HG03432 (cell line): ENCODE measurements around the gene POU2F2.
A peak's percentile ranks its signal among the peaks of the same experiment; 100 is the strongest.

ENCODE experiments used
- ATAC-seq: cut with Tn5 transposase; IDR thresholded peaks from one replicate; pipeline ENCODE4 v1.9.1; 2021; ENCODE audit warnings: mild to moderate bottlenecking, moderate library complexity; ENCODE audit not compliant: unreplicated experiment

POU2F2 gene

DNA sequence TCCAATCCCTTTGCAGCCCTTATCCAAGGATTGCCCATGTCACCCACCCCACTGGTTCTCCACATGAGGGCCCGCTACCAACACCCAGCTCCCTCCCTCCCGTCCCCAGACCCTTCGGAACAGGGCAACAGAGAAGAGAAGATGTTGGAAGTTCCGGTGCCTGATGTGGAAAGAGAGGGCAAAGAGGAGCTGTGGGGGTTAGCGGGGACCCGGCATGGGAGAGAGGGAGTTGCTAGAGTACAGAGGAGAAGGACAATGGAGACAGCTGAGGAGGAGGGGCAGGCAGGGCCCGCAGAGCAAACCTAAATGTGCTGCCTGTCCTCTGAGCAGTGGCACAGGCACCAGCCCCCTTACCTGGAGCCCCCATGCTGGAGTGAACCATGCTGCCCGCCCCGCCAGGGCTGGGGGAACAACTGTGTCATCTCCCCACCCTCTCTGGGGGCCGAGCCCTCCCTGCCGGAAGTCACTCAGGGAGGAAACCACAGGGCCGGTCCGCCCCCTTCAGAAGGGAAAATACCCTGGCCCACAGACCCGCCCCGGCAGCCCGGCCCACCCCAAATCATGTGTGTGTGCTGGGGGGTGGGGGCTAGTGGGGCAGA, at the start of gene POU2F2:
POU2F2 (minus strand) TSS at position 417 of the 599 bp plus-strand sequence; CDS start at position 382, 35 bp downstream.
- ATAC-seq, result peak; percentile 39

DNA sequence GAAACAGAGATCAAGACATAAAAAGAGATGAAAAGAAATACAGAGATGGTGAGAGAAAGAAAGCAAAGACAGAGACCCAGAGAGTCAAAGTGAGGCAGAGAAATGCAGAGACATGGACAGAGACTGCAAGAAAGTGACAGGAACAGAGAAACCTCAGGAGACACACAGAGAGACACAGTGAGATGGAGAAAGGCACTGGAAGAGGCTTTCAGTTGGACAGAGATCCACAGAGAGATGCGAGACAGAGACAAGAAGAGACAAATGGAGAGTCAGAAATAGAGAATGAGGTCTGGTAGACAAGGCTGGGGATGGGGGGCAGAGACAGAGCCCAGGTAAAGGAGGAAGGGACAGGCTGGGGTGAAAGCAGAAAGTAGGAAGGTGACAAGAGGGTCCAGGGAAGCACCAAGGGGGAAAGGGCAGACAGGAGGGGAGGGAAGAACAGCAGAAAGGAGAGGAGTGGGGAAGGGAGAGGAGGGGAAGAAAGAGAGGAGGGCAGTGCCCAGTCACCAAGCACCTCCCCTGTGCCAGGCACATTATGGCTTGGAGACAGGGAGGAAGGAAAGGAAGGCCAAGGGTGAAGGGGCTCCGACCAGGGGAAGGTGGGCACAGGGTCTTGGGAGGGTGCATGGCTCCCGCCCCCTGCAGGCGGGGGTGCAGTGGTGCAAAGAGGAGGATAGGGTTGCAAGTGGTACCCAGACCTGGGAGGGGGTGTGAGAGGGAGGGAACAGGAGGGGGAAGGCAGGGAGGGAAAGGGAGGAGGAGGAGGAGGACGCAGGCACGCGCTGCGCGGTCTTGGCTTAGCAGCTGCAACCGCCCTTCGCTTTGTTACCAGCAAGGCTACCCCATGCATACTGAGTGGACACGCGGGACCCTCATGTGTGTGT, 46.8 kb upstream of the POU2F2 start:
- ATAC-seq, result no peak

DNA sequence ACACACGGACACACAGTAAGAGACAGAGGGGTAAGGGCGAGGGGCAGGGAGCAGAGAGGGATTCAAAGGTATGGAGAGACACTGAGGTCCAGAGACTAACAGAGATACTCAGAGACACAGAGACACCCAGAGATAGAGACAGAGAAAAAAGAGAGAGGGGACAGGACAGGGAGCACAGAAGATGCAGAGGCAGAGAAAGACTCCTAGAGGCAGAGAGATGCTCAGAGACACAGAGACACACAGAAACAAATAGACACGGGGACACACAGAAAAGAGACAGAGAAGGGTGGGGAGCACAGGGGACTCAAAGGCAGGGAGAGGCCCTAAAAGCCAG, 45.4 kb upstream of the POU2F2 start:
- ATAC-seq, result no peak

DNA sequence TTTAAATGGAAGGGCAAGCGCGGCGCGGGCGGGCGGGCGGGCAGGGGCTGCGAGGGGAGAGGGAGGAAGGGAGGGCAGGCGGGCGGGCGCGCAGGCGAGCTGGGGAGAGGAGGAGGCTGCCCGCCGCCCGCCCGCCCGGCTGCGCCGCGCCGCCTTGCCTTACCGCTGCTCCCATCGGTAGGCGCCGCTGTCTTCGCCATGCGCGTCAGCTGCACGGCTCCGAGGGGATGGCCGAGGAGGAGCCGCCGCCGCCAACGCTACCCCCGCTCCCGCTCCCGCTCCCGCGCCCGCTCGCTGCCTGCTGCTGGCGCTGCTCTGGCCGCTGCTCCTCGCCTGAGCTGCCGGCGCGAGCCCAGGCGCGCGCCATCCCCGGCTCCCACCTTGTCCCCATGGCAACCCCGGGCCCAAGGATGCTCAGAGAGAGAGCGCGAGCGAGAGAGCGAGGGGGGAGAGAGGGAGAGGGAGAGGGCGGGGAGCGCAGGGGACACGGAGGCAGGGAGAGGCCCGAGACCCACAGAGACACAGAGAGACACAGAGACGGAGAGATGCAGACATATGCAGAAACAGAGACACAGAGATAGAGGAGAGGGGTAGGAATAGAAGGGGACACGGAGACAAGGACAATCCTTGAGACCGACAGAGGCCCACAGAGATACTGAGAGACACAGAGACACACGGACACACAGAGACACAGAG, 44.9 kb upstream of the POU2F2 start:
- peak; percentile 53 for ATAC-seq

DNA sequence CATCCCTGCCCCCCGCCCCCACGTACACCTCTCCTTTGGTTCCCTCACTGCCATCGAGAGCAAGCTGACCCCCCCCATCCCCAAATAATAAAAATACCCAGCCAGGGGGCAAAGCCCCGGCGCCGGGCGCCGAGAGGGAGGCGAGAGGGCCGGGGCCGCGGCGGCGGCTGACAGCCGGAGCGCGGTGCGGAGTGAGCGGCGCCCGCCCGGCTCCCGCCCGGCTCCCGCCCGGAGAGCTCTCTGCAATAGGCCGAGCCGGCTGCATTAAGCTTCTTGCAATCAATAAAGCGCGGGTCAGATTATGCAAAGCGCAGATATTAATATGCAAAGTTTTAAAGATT, 44.4 kb upstream of the POU2F2 start:
- ATAC-seq, result no peak

DNA sequence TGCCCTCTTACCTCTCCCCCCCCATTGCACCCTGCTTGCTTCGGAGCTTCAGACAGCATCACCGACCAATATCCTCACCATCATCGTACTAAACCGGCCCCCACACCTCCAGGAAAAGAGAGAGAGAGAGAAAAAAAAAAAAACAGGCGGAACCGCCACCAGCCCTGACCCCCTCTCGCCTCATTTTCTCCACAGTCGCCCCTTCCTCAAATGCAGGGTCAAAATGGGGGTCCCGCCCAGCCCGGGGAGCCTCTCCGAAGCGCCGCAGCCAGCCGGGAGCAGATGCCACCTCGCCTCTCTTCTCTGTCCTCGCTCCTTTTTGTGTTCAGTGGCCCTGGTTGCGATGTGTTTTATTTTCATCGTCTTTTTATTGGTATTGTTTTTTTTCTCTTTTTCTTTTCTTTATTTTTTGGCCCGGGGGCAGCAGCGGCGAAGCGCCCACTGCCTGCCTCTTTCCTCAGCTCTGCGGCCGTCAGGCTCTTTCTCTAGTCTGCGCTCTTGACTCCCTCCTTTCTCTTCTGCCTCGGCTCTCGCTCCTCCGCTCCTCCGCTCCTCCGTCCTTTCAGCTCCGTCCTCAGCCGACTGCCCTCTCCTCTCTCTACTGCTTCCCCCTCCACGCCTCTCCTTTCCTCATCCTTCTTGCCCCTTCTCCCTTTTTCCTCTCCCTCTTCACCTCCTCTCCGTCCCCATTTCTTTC, 43.9 kb upstream of the POU2F2 start:
- no peak for ATAC-seq

DNA sequence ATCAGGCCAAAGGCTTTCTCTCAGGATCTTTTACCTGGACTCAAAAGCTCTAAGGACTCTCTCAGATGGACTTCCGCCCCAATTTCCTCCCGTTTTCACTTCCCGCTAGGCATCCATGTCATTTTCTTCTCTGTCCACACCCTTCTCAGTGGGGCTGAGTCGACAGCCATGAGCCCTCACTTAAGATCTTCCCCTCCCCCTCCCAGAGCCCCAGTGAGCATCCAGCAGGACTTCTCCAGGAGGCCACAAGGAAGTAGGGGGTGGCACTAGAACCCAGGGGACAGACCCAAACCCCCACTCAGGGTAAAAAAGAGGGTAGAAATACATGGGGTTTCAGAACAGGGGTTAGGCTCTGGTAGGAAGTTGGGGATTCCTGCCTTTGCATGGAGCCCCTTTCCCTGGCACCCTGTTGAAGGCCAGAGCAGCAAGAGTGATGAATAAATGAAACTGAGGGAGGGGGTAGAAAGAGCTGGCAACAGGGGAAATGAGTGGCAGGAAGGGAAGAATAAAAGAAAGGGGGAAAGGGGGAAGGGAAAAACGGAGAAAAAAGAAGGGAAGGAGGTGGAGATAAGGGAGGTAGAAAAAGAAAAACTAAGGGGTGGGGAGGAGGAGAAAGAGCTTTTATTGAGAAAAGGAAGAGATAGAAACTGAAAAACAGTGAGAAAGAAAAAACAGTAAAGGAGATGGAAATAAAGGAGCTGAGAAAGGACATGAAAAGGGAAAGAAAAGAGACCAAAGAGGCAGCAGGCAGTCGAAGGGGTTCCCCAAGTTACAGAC, 42.9 kb upstream of the POU2F2 start:
- no peak for ATAC-seq

DNA sequence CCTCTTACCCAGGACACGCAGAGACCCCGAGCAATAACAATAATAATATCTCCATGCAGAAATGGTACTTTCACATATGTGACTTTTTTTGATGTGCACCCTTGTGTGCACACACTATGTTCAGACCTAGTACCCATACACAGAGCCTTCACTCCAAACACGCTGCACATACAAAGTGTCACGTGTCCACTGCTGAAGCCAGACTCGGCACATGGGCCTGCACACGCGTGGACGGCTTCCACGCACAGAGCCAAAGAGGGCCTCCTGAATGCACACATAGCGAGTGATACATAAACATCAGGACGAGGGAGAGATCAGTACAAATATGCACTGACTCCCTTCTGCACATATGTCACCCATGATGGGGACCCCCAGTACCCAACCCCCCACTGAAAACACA, 41.9 kb upstream of the POU2F2 start:
- no peak for ATAC-seq

DNA sequence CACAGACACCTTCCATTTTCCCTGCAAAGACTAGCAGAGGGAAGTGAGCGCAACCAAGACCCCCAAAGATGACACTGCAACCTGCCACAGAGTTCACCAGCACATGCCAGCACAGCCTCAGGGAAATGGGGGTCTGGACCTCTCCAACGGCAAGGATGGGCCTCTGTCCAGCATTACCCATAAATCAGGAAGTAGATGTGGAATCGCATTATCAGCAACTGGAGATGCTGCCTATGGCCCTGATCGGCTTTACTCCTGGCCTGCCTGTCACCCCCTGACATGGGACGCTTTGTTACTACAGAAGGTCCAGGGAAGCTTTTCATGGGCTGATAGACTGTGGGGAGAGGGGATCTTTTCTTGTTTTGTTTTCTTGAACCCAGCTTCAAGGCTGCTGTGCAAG, 41.4 kb upstream of the POU2F2 start:
- ATAC-seq, result no peak

DNA sequence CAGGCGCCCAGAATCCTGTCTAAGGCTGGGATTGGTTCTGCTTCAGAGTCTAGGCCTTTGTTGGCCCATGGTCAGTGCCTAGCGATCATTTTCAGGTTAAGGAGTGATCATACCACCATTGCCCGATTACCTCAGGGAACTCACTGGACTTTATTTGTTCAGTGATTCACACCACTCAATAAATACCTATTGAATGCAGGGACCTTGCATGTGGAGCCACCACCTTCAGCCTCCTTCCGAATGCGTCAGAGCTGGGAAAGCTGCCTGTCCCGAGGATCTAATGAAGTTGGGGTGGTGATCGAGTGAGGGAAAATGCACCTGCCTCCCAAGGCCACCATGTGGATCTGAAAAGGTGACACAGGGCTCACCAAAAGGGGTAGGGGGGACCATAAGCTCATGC, 40.0 kb upstream of the POU2F2 start:
- ATAC-seq, result no peak

DNA sequence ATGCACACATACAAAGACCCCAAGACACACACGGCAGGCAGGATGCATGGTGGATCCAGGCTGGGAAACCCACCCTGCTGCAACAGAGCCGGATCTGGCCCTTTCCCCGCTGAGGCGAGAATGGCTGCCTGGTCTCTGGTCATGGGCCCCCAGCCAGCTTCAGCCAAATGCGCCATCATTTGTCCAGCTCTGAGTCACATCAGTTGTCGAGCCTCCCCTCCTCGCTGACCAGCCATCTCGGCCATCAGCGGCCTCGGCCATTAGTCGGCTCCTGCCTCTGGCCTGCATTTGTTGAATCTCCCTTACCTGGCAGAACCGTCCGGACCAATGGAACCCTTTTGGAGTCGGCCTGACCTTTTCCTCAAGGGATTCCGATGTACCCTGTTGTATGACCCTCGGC, 38.5 kb upstream of the POU2F2 start:
- no peak for ATAC-seq

DNA sequence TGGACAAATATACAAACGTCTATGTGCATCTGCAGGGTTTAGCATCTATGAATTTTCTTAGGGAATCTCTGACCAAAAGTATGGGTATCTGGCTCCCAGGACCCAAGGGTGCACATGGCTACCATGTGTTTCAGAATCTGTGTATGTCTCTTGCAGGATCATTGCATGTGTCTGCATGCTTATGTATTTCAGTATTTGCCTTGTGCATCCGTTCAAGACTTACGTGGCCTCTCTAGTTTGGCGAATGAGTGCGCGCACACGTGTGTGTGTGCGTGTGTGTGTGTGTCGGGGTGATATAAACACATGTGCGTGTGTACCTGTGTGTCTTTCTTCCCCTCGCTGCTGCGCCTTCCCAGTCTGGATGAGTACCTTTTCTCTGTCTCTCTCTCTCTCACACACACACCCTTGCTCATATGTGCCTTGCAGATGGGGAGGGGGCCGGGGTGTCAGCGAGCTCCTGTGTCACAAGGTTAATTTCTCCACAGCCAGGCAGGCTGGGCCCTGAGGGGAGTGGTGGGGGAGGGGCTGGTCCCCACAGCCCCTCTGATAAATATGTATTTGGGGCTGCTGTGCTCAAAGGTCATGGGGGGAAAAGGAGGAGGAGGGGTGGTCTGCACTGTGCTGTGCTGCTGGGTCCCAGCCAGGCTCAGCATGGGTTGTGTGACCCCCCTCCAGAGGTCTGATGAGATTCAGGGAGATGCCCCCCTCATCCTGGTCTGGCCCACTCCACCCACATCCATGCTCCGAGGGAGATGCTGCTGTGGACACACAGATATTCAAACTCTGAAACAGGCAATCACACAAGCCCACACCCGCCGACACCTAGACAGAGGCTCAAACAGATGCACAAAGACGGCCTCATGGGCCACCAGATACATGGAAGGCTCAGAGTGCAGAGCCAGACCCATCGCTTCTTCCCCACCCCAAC, 37.5 kb upstream of the POU2F2 start:
- ATAC-seq, result no peak

DNA sequence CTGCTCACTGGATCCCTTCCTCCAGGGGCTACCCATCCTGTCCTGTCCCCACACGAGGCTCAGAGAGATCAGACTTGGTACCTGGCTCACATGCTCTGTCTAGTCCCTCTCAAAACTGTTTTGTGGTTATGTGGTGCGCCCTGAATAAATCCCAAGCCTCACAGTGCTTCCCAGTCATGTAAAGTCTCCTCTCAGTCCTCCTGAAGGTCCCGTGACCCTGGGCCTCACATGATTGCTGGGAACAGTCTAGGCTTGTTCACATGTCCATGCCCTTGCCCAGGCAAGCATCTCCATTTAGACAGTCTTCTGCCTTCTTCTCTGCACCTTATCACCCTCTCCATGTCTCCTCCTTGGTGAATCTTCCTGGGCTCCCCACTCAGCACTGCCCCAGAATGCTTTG, 36.0 kb upstream of the POU2F2 start:
- ATAC-seq, result no peak

DNA sequence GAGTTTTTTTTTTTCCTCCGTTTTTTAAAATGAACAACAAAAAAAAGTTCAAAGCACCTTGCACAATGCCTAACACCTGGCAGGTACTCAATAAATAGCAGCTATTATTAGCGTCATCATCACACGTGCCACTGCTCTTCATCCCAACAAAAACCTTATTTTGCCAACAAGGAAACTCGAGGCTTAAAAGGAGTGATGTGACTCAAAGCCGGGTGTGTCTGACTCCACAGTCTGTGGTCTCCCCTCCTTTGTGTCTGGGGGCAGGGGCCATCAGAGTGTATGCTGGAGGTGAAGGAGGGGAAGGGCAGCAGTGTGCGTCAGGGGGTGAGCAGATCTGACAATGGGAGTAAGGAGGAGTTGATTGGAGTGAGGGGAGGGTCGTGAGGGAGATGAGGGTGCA, 34.1 kb upstream of the POU2F2 start:
- no peak for ATAC-seq

DNA sequence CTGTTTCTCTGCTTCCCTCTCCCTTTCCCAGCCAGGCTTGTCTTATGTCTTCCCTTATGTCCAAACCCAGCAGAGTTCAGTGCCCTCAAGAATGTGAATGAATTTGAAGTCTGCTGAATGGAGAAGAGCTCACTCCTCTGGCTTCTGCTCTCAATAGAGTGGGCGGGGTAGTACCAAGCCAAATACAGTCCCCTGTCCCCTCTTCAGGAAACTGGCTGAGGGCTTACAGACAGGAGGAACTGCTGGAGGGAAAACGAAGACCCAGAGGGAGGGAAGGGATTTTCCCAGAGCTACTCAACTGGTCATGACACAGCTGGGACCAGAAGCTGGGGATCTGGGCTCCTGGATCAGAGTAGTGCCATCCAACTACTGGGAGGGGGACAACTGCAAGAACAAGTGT, 32.9 kb upstream of the POU2F2 start:
- ATAC-seq, result no peak

DNA sequence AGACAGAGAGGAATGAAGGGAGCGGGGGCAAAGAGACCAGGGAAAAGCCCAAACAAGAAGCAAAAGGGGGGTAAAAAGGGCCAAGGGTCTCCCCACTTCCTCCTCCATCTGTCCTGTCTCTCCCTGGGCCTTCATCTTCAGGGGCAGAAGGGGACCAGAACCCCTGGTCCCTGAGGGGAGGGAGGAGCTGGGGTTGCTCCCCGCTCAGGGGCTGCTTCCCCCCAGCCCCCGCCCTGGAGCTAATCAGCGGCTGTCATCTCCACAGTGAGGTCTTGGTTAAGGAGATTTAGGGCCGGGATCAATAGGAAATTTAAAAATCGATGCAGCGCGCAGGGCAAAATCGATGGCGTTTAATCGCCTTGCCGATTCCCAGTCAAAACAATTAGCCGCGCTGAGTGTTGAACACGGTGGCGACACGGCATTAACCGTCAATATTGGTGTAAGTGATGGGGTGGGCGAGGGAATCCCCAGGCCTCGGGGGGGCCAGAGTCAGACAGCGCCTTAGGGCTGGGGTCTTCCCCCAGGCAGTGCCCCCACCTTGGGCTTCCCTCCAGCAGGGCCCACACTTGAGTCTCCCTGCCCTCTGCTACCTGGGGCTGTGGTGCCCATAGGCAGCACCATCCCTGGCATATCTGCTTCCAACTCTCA, 29.5 kb upstream of the POU2F2 start:
- ATAC-seq, result no peak

DNA sequence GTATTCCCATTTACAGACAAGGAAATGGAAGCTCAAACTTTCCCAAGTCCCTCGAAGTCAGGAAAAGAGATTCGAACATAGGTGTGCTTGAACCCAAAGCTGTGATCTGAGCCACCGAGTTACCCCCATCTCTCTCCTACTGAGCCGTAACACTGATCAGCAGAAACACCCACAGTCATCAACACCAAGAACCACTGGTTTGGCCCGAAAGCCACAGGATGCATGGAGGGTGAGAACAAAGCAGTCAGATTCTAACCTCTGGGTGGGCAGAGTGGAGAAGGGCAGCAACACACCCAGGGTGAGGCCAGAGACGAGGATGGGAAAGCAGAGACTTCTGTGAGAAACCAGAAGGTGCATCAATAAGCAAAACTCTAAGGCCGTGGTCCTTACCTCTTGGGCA, 27.7 kb upstream of the POU2F2 start:
- ATAC-seq, result no peak

DNA sequence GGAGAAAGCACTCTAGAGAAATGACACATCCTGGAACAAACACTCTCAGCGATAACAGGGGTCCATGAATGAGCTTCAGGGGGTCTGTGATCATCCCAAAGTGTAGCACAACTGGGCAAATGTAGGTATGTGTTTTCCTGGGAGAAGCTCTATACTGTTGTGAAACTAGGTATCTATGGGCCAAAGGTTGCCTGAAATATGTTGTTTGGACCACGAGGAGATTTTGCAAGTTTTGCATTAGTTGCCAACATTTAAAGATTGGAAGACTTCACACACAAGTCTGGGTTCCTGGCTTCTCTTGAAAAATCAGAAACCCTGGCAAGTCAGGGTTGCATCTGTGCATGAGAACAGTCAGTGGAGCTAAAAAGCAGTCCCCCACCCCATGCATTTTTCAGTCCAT, 26.7 kb upstream of the POU2F2 start:
- ATAC-seq, result no peak

DNA sequence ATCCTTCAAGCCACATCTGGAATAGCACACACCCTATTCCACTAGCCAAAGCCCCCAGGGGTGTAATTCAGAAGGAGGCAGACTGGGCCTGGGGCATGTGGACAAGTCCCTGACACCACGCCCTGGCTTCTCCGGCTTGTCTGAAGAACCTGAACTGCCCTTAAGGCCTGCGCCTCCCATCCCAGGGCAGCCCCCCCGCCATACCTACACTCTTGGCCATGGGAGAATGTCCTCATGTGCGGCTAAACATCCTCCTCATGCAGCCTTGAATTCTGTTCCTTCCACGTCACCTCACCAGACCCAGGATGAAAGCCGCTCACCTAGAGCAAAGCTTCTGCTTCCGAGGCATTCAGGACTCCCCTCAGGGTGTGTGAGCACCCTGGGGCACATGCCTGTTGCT, 24.3 kb upstream of the POU2F2 start:
- no peak for ATAC-seq
